Measurements from ENCODE around the gene TSGA10IP.

Gene TSGA10IP

DNA sequence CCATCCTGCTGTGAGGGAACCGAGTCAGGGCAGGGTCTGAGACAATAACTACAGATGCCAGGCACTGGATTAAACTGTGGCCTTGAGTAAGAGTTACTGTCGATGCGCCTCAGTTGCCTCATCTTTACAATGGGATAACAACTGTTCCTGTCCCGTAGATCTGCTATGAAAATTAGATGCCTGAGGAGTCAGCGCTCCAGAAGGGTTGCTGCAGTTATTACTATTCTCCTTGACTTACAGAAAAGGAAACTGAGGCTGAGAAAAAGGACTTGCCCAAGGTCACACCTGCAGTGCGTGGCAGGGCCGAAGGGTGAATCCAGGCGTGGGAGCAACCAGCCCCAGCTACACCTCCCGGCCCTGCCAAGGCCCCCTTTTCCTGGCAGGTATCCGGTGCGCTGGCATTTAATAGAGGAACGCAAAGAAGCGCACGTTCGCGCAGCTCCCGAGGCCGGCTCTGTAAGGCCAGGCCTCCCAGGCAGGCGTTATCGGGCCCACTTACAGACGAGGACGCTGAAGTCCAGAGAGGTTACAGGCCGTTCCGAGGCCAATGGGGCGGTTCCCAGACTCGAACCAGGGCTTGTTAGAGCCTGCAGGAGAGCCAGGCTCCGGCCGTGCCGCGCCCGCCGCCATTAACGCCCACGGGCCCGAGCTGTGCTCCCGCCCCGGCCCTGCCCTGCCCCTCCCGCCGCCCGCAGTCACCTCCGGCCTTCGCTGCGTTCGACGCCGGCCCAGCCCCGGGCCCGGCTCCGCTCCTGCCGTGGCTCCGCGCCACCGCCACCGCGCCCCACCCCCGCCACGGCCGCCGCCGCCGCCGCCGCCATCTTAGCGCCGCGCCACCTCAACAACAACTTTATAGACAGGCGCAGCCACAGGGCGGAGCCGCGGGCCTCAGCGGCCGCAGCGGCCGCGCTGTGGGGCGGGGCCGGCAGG, 26.8 kb upstream of the TSGA10IP start, which contains the start of gene C11orf68:
Gene C11orf68, minus strand, starts transcription at position 852 of the 930 bp plus-strand sequence. Its CDS starts 31 bp downstream, at position 821.
- DNase-seq, result no peak

DNA sequence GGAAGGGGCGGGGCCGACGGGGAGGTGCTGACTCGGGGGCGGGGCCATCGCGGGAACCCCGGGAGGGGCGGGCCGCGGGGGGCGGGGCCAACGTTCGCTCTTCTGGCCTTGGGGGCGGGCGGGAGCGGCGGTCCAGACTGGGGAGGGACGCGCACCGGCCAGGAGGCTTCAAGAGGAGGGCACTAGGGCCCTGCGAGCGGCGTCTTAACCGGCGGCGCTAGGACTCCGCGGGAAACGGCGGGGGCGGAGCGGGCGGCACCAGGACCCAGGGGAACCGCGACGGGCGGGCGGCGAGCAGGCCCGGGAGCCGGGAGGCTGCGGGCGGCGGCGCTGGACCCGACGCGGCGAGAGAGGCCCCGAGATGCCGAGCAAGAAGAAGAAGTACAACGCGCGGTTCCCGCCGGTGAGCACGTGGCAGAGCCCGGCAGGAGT, 26.1 kb upstream of the TSGA10IP start, which contains the start of gene DRAP1:
Gene DRAP1, plus strand, starts transcription at position 286 of the 432 bp plus-strand sequence. Its CDS starts 76 bp downstream, at position 362.
- DNase-seq, result peak; percentile 98 to 100

DNA sequence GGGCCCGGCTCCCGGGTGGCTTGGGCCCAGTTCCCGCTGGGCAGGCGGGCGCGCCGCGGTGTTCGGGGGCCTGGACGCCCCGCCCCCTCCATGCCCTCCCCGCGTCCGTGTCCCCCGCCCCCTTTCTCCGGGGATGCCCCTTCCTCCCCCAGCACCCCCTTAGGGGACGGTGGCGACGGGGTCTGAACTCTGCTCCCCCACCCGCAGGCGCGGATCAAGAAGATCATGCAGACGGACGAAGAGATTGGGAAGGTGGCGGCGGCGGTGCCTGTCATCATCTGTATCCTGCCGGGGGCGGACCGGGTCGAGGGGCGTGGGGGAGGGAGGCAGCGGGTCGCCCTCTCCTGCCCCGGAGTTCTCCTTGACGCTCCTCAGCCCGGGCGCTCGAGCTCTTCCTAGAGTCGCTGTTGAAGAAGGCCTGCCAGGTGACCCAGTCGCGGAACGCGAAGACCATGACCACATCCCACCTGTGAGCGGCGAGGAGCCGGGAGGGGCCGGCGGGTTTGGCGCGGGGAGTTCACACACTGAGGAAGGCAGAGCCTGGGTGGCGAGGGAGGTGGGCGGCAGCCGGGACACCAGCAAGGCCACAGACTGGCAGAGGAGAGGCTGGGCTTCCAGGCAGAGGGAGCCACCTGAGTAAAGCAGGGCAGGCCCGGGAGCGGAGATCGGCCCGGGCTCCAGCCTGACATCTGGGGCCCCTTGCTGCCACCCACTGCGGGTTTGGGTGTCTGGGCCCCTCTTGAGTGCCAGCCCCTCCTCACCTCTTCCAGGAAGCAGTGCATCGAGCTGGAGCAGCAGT, 25.5 kb upstream of the TSGA10IP start:
- DNase-seq, result peak in 1 of 2 experiments; percentile 61

DNA sequence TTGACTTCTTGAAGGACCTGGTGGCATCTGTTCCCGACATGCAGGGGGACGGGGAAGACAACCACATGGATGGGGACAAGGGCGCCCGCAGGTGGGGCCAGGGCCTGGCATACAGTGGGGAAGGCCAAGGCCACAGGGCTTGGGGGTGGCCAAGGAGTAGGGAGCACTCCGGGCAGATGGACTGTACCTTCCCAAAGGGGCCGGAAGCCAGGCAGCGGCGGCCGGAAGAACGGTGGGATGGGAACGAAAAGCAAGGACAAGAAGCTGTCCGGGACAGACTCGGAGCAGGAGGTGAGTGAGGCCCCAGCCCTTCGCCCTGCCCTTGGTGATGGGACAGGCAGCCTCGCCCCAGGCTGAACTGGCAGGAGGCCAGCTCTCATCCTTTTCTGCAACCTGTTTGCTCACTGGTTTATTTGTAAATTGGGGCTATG, 24.9 kb upstream of the TSGA10IP start:
- no peak for DNase-seq

DNA sequence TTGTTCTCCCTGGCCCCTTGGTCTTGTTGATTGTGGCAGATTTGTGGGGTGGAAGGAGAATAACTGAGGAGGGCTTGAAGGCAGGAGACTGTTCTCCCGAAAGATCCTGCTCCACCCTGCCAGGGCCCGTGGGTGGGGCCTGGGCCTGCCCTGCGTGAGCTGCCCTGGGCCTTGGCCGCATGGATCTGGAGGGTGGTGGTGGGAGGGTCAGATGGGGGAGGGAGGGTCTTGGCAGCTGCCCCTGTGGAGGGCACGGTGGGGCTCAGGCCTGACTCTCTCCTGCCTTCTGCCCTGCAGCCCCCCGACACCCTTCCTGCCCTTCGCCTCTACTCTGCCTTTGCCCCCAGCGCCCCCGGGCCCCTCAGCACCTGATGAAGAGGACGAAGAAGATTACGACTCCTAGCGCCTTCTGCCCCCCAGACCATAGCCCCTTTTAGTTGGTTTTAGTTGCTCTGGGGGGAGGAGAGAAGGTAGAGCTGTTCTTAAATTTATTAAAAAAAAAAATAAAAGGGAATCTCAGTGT, 24.2 kb upstream of the TSGA10IP start:
- no peak for DNase-seq

DNA sequence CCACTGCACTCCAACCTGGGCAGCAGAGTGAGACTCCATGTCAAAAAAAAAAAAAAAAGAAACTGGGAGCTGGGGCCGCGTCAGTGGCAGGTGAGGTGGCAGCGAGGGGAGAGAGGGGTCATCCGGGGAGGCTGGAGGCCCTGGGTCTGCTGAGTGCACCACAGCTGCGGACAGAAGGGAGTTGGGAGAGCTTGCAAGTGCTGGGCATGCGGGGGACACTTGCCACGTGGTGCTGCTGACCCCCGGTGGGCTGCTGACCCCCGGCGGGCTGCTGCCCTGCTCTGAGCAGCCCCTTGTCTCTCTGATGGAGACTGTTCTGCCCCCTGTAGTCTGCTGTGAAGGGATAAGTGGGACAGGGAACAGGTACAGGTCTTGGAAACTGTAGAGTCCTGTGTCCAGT, 23.4 kb upstream of the TSGA10IP start:
- no peak for DNase-seq

DNA sequence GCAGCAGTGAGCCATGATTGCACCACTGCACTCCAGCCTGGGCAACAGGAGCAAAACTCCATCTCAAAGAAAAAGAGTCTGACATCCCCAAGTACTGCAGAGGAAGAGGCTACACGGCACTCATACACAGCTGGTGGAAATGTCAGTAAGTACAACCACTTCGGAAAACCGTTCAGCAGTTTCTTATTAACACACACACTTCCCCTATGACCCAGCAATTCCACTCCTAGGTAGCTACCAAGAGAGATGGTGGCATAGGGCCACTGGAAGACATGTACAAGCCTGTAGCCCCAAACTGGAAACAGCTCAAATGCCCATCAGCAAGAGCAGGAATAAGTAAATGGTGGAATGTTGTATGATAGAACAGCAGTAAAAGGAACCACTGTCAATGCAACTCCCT, 22.7 kb upstream of the TSGA10IP start:
- DNase-seq, result no peak

DNA sequence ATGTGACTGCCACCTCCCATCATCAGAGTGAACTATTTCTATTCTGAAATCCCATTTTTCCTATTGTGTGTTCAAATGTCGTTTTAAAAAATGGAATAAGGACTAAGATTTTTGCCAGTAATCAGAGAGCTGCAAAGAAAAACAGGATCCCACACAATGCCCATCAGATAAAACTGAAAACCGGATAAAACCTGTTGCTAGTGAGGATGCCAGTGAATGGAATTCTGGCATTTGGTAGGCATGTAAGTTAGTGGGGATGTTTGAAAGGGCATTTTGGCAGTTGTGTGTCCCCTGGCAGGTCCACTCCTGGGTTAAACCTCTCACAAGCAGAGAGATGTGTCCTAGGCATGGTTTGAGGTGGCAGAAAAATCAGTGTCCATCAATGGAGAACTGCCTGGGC, 19.9 kb upstream of the TSGA10IP start:
- no peak for DNase-seq

DNA sequence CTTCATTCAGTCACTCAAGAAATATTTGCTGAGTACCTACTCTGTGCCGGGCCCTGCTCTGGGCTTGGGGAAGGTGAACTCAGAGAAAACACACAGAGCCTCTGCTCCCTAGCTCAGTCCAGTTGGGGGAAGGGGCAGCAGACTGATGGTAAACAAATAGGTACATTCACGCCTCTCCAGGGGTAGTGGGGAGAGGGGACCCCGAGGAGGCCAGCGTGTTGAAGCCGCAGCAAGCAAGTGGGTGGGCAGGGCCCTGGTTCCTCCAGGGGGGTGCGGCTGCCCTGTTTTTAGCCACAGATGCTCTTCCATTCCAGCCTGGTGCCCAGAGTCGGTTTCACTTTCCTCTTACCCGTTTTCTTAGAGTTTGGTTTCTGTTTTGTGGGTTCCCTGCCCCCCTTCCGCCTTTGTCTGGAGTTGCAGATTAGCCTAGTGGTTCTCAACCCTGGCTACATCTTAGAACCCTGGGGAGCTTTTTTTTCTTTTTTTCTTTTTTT, 17.3 kb upstream of the TSGA10IP start:
- DNase-seq, result peak; percentile 53 to 78

DNA sequence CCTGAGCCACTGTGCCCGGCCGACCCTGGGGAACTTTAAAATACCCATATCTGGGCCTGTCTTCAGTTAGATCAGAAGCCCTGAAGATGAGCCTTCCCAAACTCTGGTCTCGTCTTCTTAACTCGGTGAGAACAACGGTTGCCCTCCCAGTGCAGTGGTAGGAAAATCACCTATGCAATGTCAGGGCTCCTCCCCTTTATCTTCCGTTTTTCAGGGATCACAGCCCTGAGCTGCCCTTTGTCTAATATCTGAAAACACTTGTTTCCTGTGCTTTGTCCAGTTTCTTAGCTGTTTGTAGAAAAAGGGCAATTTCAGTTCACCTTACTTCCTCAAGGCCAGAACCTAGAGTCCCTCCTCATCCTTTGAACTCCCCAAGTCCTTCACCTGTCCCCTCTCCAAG, 16.6 kb upstream of the TSGA10IP start:
- no peak for DNase-seq

DNA sequence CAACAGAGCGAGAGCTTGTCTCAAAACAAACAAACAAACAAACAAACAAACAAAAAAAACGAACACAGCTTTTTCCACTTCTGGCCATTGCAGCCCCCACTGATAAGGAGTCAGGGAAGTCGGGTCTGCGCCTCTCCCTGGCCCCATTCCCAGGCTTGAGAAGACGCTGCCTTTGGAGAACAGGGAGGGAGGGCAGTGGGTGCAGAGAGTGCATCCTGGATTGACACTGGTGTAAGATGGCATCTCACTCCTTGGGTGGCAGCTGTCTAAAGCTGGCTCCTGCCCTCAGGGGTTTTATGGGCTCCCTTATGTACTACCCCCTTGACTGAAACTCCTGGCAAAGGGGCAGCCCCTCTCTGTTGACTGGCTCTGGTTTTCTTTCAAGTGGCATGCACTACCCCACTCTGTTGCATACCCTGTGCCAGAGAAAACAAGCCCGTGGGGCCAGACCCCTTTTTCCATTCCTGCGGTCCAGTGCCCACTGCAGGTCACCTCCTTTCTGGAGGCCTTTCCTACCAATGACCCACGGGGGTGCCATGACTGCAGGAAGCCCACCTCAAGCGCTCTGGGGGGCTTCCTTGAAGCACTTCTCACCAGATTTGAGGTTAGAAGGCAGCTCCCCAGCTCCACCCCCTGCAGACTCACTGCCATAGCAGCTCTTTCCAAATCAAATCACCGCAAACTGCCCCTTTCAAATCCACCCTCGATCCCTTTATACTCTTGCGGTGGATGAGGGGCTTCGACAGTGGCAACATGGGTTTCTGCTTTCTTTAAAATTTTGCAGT, 13.3 kb upstream of the TSGA10IP start:
- no peak for DNase-seq

DNA sequence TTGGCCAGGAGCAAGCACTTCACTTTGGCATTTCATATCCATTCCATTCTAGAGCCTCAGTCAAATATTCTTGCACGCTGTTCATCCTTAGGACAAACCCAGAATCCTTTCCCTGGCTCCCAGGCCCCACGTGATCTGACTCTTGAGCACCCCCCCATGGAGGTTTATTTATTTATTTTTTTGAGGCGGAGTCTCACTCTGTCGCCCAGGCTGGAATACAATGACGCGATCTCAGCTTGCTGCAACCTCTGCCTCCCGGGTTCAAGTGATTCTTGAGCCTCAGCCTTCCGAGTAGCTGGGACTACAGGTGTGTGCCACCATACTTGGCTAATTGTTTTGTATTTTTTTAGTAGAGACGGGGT, 12.7 kb upstream of the TSGA10IP start:
- DNase-seq, result no peak

DNA sequence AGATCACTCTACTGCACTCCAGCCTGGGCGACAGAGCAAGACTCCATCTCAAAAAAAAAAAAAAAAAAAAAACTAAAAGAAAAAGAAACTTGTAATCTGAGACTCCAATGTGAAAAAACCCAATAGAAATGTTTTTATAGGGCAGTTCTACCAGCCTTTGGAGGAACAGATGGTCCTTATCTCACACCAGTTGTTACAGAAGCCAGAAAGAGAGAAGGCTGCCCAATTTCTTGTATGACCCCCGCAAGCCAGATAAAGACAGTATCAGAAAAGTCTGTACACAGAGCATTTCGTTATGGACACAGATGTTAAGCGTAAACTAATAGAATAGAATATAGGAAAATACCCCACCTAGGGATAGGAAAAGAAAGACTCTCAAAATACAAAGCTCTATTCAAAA, 11.3 kb upstream of the TSGA10IP start:
- no peak for DNase-seq

DNA sequence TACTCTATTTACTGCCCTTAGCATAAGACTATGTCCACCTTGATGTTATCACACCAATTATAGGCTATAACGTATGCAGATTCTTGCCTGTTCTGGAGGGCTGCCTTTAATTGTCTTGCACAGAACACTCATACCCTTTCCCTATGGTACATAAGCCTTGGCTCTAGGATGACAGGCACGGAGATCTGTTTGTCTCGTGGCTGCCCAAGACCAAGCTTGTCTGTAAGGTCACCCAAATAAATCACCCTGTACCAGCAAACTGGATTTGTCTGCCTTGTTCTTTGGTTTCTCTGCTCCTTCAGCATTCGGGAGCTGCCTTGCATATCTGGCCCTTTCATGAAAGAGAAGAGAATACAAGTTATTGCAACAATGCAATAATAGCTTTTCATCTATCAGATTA, 7.5 kb upstream of the TSGA10IP start:
- no peak for DNase-seq

DNA sequence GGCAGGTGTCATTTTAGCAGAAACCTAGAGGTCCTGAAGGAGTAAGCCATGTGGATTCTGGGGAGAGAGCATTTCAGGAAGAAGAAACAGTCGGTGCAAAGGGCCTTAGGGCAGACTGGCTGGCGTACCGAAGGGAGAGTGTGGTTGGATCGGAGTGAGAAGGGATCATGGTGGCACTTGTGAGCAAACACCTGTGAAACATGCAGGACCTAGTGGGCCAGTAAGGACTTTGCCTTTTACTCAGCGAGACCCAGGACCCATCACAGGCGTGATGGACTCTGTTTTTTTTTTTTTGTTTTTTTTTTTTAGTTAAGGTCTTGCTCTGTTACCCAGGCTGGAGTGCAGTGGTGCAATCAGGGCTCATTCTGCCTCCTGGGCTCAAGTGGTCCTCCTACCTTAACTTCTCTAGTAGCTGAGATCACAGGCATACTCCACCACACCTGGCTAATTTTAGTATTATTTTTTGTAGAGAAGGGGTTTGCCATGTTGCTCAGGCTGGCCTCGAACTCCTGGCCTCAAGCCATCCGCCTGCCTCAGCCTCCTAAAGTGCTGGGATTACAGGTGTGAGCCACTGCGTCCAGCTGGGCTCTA, 3.5 kb upstream of the TSGA10IP start:
- DNase-seq, result no peak

DNA sequence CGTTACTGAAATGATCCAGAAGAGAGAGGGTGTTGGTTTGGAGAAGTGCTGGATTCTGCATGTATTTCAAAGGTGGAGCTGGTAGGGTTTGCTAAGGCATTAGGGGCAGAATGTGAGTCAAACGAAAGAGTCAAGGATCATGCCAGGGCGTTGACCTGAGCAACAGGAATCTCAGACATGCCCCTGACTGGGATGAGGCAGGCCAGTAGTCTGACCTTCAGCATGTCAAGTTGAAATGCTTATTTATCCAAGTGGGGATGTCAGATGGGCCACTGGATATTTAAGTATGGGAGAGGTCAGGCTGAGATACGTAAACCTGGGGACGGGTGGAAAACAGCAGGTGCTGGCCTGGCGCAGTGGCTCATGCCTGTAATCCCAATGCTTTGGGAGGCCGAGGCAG, 2.7 kb upstream of the TSGA10IP start:
- DNase-seq, result no peak

DNA sequence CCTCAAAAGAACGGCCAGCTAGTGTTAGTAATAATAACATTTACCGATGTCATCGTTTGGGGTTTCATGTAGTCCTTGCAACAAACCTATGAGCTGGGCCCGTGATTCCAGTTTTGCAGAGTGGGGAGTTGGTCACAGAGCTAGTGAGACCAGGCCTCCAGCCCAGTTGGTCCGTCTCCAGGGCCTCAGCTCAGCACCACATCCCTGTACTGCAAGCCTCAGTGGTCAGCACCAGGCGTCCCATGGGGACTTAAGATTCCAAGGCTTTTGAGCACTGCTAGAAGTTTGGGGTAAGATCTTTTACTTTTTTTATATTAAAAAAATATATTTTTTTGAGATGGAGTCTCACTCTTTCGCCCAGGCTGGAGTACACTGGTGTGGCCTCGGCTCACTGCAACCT, 1.1 kb upstream of the TSGA10IP start:
- DNase-seq, result no peak

DNA sequence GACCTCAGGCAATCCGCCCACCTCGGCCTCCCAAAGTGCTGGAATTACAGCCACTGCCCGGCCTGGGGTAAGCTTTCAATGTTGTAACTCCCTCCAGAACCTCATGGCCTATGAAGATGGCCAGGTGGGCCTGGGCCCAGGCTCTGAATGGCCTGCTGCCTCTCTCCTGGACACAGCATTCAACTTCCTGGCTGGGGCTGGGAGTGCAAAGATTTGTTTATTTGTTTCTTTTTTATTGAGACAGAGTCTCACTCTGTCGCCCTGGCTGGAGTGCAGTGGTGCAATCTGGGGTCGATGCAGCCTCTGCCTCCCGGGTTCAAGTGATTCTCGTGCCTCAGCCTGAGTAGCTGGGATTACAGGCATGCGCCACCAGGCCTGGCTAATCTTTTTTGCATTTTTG, 513 bp upstream of the TSGA10IP start:
- DNase-seq, result no peak

DNA sequence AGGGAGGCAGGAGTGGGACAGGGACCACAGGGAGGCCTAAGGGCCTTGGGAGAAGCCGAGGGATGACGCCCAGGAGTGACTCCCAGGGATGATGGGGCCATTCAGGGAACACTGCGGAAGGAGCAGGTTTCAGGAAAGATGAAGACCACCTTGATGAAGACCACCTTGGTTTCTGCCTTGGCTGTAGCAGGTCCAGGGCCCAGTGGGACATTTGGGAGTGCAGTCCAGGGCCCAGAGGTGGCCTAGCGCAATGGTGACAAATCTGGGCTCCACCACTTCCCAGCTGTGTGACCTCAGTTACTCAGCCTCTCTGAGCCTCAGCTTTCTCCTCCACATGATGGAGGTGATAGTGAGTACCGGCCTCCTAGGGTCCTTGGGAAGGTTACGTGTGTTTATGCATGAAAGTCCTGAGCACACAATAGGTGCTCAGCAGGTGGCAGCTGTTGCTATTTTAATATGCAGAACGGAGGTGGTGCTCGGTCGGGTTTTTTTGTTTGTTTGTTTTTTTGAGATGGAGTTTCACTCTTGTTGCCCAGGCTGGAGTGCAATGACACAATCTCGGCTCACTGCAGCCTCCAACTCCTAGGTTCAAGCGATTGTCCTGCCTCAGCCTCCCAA, 770 bp downstream of the TSGA10IP start:
- DNase-seq, result no peak

DNA sequence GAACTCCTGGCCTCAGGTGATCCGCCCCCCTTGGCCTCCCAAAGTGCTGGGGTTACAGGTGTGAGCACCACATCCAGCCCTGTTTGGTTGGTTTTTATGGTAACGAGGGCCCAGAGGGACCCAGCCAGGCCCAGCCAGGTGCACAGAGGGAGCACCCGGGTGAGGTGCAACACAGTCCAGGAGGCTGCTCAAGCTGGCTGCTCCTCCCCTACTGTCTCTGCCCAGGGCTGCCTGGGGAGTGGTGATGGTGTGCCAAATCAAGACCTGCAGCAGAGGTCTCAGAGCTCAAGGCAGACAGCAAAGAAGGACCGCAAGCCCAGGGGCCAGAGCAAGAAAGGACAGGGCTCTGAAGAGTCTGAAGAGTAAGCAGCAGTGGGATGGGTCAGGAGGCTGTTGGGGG, 1.4 kb downstream of the TSGA10IP start:
- no peak for DNase-seq

DNA sequence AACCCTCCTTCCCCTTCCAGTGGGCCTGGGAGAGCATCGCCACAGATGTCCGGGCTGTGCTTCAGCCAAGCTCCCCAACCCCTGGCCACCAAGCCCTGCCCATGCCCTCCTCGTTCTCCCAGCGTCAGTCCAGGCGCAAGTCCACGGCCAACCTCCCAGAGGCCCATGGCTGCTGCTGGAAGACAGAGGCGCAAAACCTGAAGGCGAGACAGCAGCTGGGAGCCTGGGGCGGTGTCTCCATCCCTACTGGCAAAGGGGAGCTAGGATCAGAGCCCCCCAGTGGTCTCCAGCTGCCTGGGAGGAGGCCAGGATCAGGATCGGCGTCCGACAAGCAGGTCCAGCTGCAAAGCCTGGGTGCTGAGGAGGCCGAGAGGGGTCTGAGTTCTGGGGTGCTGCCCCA, 1.9 kb downstream of the TSGA10IP start:
- no peak for DNase-seq

All from stimulated activated CD4-positive, alpha-beta T cell treated with anti-CD3 and anti-CD28 coated beads, Interleukin-4, amount 100 ng/mL, for 4 hours (primary cell).